Ectodermal cell (in vitro differentiated cells): ENCODE measurements around the gene TAS2R39.
"Not testable (repeated sequence)": the region's sequence is repeated elsewhere in the genome, so short reads cannot be mapped to it uniquely, and the experiment has no call there.

Source experiments
- H3K27ac ChIP-seq: 2 replicates; pipeline ENCODE4 v1.7.0; 2013; ENCODE audit warnings: mild to moderate bottlenecking, low read depth, low read length; ENCODE audit not compliant: insufficient read depth, poor library complexity, severe bottlenecking
- H3K27me3 ChIP-seq: 2 replicates; pipeline ENCODE4 v1.7.0; 2013; ENCODE audit warnings: mild to moderate bottlenecking, low read length; ENCODE audit not compliant: insufficient read depth, control insufficient read depth, poor library complexity, severe bottlenecking
- H3K36me3 ChIP-seq: one replicate; pipeline ENCODE4 v1.7.0; 2013; ENCODE audit warnings: low read length; ENCODE audit not compliant: control insufficient read depth, insufficient read depth
- H3K4me1 ChIP-seq: one replicate; pipeline ENCODE4 v1.7.0; 2013; ENCODE audit warnings: low read length; ENCODE audit not compliant: control insufficient read depth, insufficient read depth
- H3K4me3 ChIP-seq: 2 replicates; pipeline ENCODE4 v1.7.0; 2013; ENCODE audit warnings: low read depth, low read length, control low read depth; ENCODE audit not compliant: insufficient read depth
- H3K9me3 ChIP-seq: 2 replicates; pipeline ENCODE4 v1.7.0; 2013; ENCODE audit warnings: mild to moderate bottlenecking, low read length, moderate library complexity; ENCODE audit not compliant: control insufficient read depth
- WGBS, 2 experiments: methylation state at CpG; one replicate each; pipeline ENCODE4 v1.1.7; 2013; ENCODE audit warnings: missing lambda C conversion rate in 2 of 2; 5-methylcytosine and 5-hydroxymethylcytosine counted together

The TAS2R39 gene

GRCh38 chr7:143181349-143181748, 1.9 kb upstream of the TAS2R39 start:
- H3K27me3 ChIP-seq = no peaks in the 10 kb centered on the region
- H3K4me1 ChIP-seq = no peaks in the 10 kb centered on the region
- 94 to 97% methylated on average over 2 of the region's 2 CpGs for WGBS, 2 experiments
- H3K27ac ChIP-seq = no peak overlapping the region
- no peak overlapping the region for H3K4me3 ChIP-seq
- H3K36me3 ChIP-seq = no peaks in the 10 kb centered on the region
- no peaks in the 10 kb centered on the region for H3K9me3 ChIP-seq

- Histone ChIP-seq H3K9me3 (no peaks in the 10 kb centered on the region), H3K27me3 (no peaks in the 10 kb centered on the region)
- 56% methylated on average over 1 of the region's 1 CpG; no CpG with 5 or more reads in 1 of the 2 experiments for WGBS, 2 experiments
Measured at GRCh38 chr7:143185551-143185950, 2.3 kb downstream of the TAS2R39 start.

GRCh38 chr7:143188994-143189393, 5.8 kb downstream of the TAS2R39 start:
- Histone ChIP-seq H3K4me1 (no peaks in the 10 kb centered on the region), H3K9me3 (no peaks in the 10 kb centered on the region), H3K4me3 (no peak overlapping the region), H3K27ac (no peak overlapping the region), H3K36me3 (no peaks in the 10 kb centered on the region), H3K27me3 (no peaks in the 10 kb centered on the region)
- WGBS, 2 experiments = 74 to 77% methylated on average over 6 of the region's 6 CpGs

More at GRCh38 chr7:143185551-143185950, 2.3 kb downstream of the TAS2R39 start:
- H3K4me1 ChIP-seq = no peaks in the 10 kb centered on the region
- no peaks in the 10 kb centered on the region for H3K36me3 ChIP-seq
- H3K27ac ChIP-seq = no peak overlapping the region
- no peak overlapping the region for H3K4me3 ChIP-seq

- Histone ChIP-seq H3K27me3 (no peaks in the 10 kb centered on the region), H3K9me3 (no peaks in the 10 kb centered on the region), H3K4me1 (no peaks in the 10 kb centered on the region), H3K36me3 (no peaks in the 10 kb centered on the region), H3K27ac (no peak overlapping the region), H3K4me3 (no peak overlapping the region)
- 88 to 100% methylated on average over 2 of the region's 2 CpGs for WGBS, 2 experiments
Measured at GRCh38 chr7:143193880-143194279, 10.7 kb downstream of the TAS2R39 start.

- Histone ChIP-seq H3K36me3 (no peaks in the 10 kb centered on the region), H3K27me3 (no peaks in the 10 kb centered on the region), H3K4me3 (no peak overlapping the region), H3K4me1 (no peaks in the 10 kb centered on the region), H3K9me3 (no peaks in the 10 kb centered on the region), H3K27ac (no peak overlapping the region)
- WGBS, 2 experiments = 83 to 93% methylated on average over 4 of the region's 4 CpGs
Measured at GRCh38 chr7:143199040-143199439, 15.8 kb downstream of the TAS2R39 start.

- H3K27me3 ChIP-seq = no peaks in the 10 kb centered on the region
- no peaks in the 10 kb centered on the region for H3K4me1 ChIP-seq
- 94 to 95% methylated on average over 2 of the region's 2 CpGs for WGBS, 2 experiments
- no peak overlapping the region for H3K4me3 ChIP-seq
- H3K27ac ChIP-seq = no peak overlapping the region
- no peaks in the 10 kb centered on the region for H3K9me3 ChIP-seq
- no peaks in the 10 kb centered on the region for H3K36me3 ChIP-seq
Measured at GRCh38 chr7:143202161-143202560, 18.9 kb downstream of the TAS2R39 start.

- Histone ChIP-seq H3K27me3 (no peaks in the 10 kb centered on the region), H3K27ac (no peak overlapping the region), H3K9me3 (no peaks in the 10 kb centered on the region), H3K4me3 (no peak overlapping the region), H3K36me3 (no peaks in the 10 kb centered on the region), H3K4me1 (no peaks in the 10 kb centered on the region)
- 93 to 97% methylated on average over 3 of the region's 3 CpGs for WGBS, 2 experiments
Measured at GRCh38 chr7:143203386-143203785, 20.2 kb downstream of the TAS2R39 start.

- no peaks in the 10 kb centered on the region for H3K36me3 ChIP-seq
- H3K4me3 ChIP-seq = no peak overlapping the region
- no peak overlapping the region for H3K27ac ChIP-seq
- 93 to 94% methylated on average over 13 of the region's 13 CpGs for WGBS, 2 experiments
- H3K4me1 ChIP-seq = peaks cover 4% of the 10 kb centered on the region
- no peaks in the 10 kb centered on the region for H3K9me3 ChIP-seq
- H3K27me3 ChIP-seq = no peaks in the 10 kb centered on the region
Measured at GRCh38 chr7:143205560-143206293, 22.5 kb downstream of the TAS2R39 start.

- Histone ChIP-seq H3K4me1 (peaks cover 4% of the 10 kb centered on the region), H3K9me3 (no peaks in the 10 kb centered on the region), H3K27me3 (no peaks in the 10 kb centered on the region), H3K4me3 (no peak overlapping the region), H3K36me3 (no peaks in the 10 kb centered on the region), H3K27ac (no peak overlapping the region)
- WGBS, 2 experiments = 80 to 85% methylated on average over 4 of the region's 4 CpGs
Measured at GRCh38 chr7:143210541-143210940, 27.3 kb downstream of the TAS2R39 start.

- H3K27ac ChIP-seq, H3K36me3 ChIP-seq, H3K27me3 ChIP-seq, H3K9me3 ChIP-seq, H3K4me1 ChIP-seq, H3K4me3 ChIP-seq: not testable (repeated sequence)
- WGBS, 2 experiments = 90% methylated on average over 4 of the region's 4 CpGs
Measured at GRCh38 chr7:143213478-143213877, 30.3 kb downstream of the TAS2R39 start.
